Testis (tissue), 2 donors: ENCODE measurements around the gene ST6GAL1.
"Not testable (repeated sequence)": the region's sequence is repeated elsewhere in the genome, so short reads cannot be mapped to it uniquely, and the experiment has no call there.

ENCODE experiments used
- CTCF ChIP-seq, 3 experiments: fragments of 450-650 bp in 2 of 3; fragments of 200-600 bp in 1 of 3; sonication (generic) in 1 of 3; IDR thresholded peaks; one replicate each; pipeline ENCODE4 v1.5.1; 2016 to 2019; ENCODE audit warnings: antibody characterized with exemption in 3 of 3, mild to moderate bottlenecking in 2 of 3, moderate library complexity in 1 of 3
- POLR2A ChIP-seq: fragments of 450-650 bp; IDR thresholded peaks from one replicate; pipeline ENCODE4 v1.6.1; 2017; ENCODE audit warnings: antibody characterized with exemption, mild to moderate bottlenecking, moderate library complexity

GRCh38 chr3:187057803-187058202 is 127.5 kb downstream of the ST6GAL1 start:
- TF ChIP-seq CTCF (IDR thresholded peaks at IDR 0.05); POLR2A: not testable (repeated sequence)
